ENCODE data around the gene CHRNB2.

GRCh38 chr1:154599658-154600057 lies 32.1 kb downstream of the CHRNB2 start:
- TF ChIP-seq, protein P1, sequence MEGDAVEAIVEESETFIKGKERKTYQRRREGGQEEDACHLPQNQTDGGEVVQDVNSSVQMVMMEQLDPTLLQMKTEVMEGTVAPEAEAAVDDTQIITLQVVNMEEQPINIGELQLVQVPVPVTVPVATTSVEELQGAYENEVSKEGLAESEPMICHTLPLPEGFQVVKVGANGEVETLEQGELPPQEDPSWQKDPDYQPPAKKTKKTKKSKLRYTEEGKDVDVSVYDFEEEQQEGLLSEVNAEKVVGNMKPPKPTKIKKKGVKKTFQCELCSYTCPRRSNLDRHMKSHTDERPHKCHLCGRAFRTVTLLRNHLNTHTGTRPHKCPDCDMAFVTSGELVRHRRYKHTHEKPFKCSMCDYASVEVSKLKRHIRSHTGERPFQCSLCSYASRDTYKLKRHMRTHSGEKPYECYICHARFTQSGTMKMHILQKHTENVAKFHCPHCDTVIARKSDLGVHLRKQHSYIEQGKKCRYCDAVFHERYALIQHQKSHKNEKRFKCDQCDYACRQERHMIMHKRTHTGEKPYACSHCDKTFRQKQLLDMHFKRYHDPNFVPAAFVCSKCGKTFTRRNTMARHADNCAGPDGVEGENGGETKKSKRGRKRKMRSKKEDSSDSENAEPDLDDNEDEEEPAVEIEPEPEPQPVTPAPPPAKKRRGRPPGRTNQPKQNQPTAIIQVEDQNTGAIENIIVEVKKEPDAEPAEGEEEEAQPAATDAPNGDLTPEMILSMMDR (IDR thresholded peaks at IDR 0.05; ENCODE audit: poor library complexity, severe bottlenecking): no peak
- TF ChIP-seq TAF1 (IDR thresholded peaks at IDR 0.05; ENCODE audit: low read depth) (no peak), MXI1 (conservative IDR thresholded peaks at IDR 0.05; ENCODE audit: poor library complexity, severe bottlenecking) (no peak), RAD21 (conservative IDR thresholded peaks at IDR 0.05) (no peak)

All from neural cell (in vitro differentiated cells).